H1 (cell line): ENCODE data around the gene HTR3D. TPM values are rescaled to one million over a fixed set of nuclear protein-coding genes. Genes with fewer than 3 reads are reported as not detected.
A peak's percentile ranks its signal among the peaks of the same experiment; 100 is the strongest.

Source experiments
- CTCF ChIA-PET: fragments of 300-600 bp; sonication (Branson Sonifier 250); formaldehyde crosslinking; loops from one replicate; lab custom pipeline; 2021; ENCODE audit not compliant: partially characterized antibody; lab: Charles Lee
- POLR2A ChIA-PET: fragments of 300-600 bp; sonication (Branson Sonifier 250); formaldehyde crosslinking; loops from one replicate; lab custom pipeline; 2021; ENCODE audit warnings: inconsistent platforms; ENCODE audit not compliant: partially characterized antibody; lab: Charles Lee
- DNase-seq, 2 experiments: peaks; one replicate each; pipeline versions ENCODE4 v3.0.0 to v3.0.0-alpha.2; 2010 to 2022; ENCODE audit warnings: low spot score in 2 of 2, low read depth in 1 of 2, mixed read lengths in 1 of 2
- FAIRE-seq: peaks from 2 replicates; lab custom pipeline; 2011; peaks lifted over from hg19 to GRCh38; lab: Jason Lieb, UNC
- H2AFZ ChIP-seq: 2 replicates; pipeline ENCODE4 v1.8.1; 2012; ENCODE audit warnings: low read length, inconsistent platforms
- H2AK5ac ChIP-seq: 2 replicates; pipeline ENCODE4 v1.6.1; 2013; ENCODE audit warnings: low read depth, low read length
- H2BK120ac ChIP-seq: replicated peaks from 2 replicates; pipeline ENCODE3; 2013; ENCODE audit warnings: low read depth, low read length, inconsistent platforms
- H2BK12ac ChIP-seq: 2 replicates; pipeline ENCODE4 v1.6.1; 2013; ENCODE audit warnings: low read depth, low read length
- H2BK15ac ChIP-seq: 2 replicates; pipeline ENCODE4 v1.6.1; 2013; ENCODE audit warnings: low read length
- H2BK20ac ChIP-seq: 2 replicates; pipeline ENCODE4 v1.6.1; 2013; ENCODE audit warnings: low read length
- H2BK5ac ChIP-seq: 2 replicates; pipeline ENCODE4 v1.6.1; 2013; ENCODE audit warnings: low read depth, low read length
- H3K14ac ChIP-seq: 2 replicates; pipeline ENCODE4 v1.6.1; 2013; ENCODE audit warnings: inconsistent platforms; ENCODE audit not compliant: insufficient read length
- H3K18ac ChIP-seq: 2 replicates; pipeline ENCODE4 v1.6.1; 2013; ENCODE audit warnings: low read length; ENCODE audit errors: extremely low read depth
- H3K23ac ChIP-seq: 2 replicates; pipeline ENCODE4 v1.6.1; 2013; ENCODE audit warnings: inconsistent platforms; ENCODE audit not compliant: insufficient read length
- H3K23me2 ChIP-seq: 2 replicates; pipeline ENCODE4 v1.6.1; 2013; ENCODE audit warnings: low read depth, low read length
- H3K27ac ChIP-seq: 2 replicates; pipeline ENCODE4 v1.6.1; 2011; ENCODE audit warnings: low read depth, low read length, inconsistent platforms
- H3K27me3 ChIP-seq, 4 experiments: replicated peaks in 1 of 4; 1 replicate in 1 of 4; 2 replicates in 3 of 4; pipeline versions ENCODE4 v1.6.1 to v1.8.1; 2011 to 2013; ENCODE audit warnings: low read length in 3 of 4, mild to moderate bottlenecking in 3 of 4, inconsistent platforms in 2 of 4, mixed read lengths in 2 of 4, moderate library complexity in 1 of 4; ENCODE audit not compliant: control insufficient read depth in 3 of 4, insufficient read depth in 3 of 4; ENCODE audit errors: extremely low read depth in 1 of 4
- H3K36me3 ChIP-seq, 4 experiments: 2 replicates each; pipeline versions ENCODE4 v1.6.1 to v1.8.1; 2011 to 2013; ENCODE audit warnings: mild to moderate bottlenecking in 4 of 4, low read length in 3 of 4, moderate library complexity in 2 of 4, control low read depth in 1 of 4, inconsistent platforms in 1 of 4; ENCODE audit not compliant: insufficient read depth in 4 of 4, control insufficient read depth in 2 of 4
- H3K4ac ChIP-seq: replicated peaks from 2 replicates; pipeline ENCODE3; 2013; ENCODE audit warnings: low read length, low read depth, mixed read lengths, inconsistent platforms; ENCODE audit not compliant: insufficient read length
- H3K4me1 ChIP-seq, 4 experiments: replicated peaks in 1 of 4; 1 replicate in 1 of 4; 2 replicates in 3 of 4; pipeline versions ENCODE4 v1.6.1 to v1.8.1; 2011 to 2013; ENCODE audit warnings: low read length in 3 of 4, inconsistent platforms in 2 of 4, mixed read lengths in 1 of 4; ENCODE audit not compliant: insufficient read depth in 4 of 4, control insufficient read depth in 3 of 4
- H3K4me2 ChIP-seq, 2 experiments: 2 replicates each; pipeline versions ENCODE4 v1.6.1 to v1.8.1; 2011 to 2013; ENCODE audit warnings: low read depth in 2 of 2, low read length in 2 of 2, control low read depth in 1 of 2, inconsistent platforms in 1 of 2, mild to moderate bottlenecking in 1 of 2; ENCODE audit not compliant: insufficient read depth in 1 of 2
- H3K4me3 ChIP-seq, 4 experiments: fragments of 200-600, 300-600 bp in 1 of 4; sonication (generic), shearing (Covaris generic), sonication (Bioruptor Twin) in 1 of 4; 2 replicates each; pipeline versions ENCODE4 v1.5.1 to v1.8.1; 2011 to 2016; ENCODE audit warnings: low read length in 4 of 4, low read depth in 3 of 4, control low read depth in 2 of 4, inconsistent platforms in 2 of 4, mild to moderate bottlenecking in 2 of 4, mixed read lengths in 1 of 4, moderate library complexity in 1 of 4; ENCODE audit not compliant: insufficient read depth in 2 of 4; ENCODE audit errors: extremely low read depth in 1 of 4
- H3K56ac ChIP-seq: replicated peaks from 2 replicates; pipeline ENCODE3; 2013; ENCODE audit warnings: low read depth, mild to moderate bottlenecking, mixed read lengths, low read length, inconsistent platforms; ENCODE audit not compliant: insufficient read length
- H3K79me1 ChIP-seq: 2 replicates; pipeline ENCODE4 v1.6.1; 2013; ENCODE audit warnings: low read depth, low read length, control low read depth
- H3K79me2 ChIP-seq, 2 experiments: 2 replicates each; pipeline versions ENCODE4 v1.6.1 to v1.8.1; 2012 to 2013; ENCODE audit warnings: low read length in 2 of 2, mild to moderate bottlenecking in 2 of 2, inconsistent platforms in 1 of 2; ENCODE audit not compliant: insufficient read depth in 2 of 2, control insufficient read depth in 1 of 2
- H3K9ac ChIP-seq, 4 experiments: replicated peaks in 1 of 4; 1 replicate in 1 of 4; 2 replicates in 3 of 4; pipeline versions ENCODE4 v1.6.1 to v1.8.1; 2011 to 2013; ENCODE audit warnings: low read depth in 3 of 4, low read length in 3 of 4, control low read depth in 2 of 4, mild to moderate bottlenecking in 2 of 4, moderate library complexity in 2 of 4, inconsistent platforms in 1 of 4; ENCODE audit errors: extremely low read depth in 1 of 4
- H3K9me3 ChIP-seq, 2 experiments: 2 replicates each; pipeline versions ENCODE4 v1.6.1 to v1.8.1; 2012 to 2013; ENCODE audit warnings: mild to moderate bottlenecking in 2 of 2, moderate library complexity in 2 of 2, control low read depth in 1 of 2, inconsistent platforms in 1 of 2, low read depth in 1 of 2, low read length in 1 of 2, mixed read lengths in 1 of 2; ENCODE audit not compliant: insufficient read depth in 2 of 2
- H4K20me1 ChIP-seq, 2 experiments: replicated peaks in 1 of 2; 2 replicates each; pipeline versions ENCODE3 to v1.8.1; 2011 to 2013; ENCODE audit warnings: inconsistent platforms in 2 of 2, low read length in 2 of 2, mild to moderate bottlenecking in 1 of 2; ENCODE audit not compliant: insufficient read depth in 2 of 2, control insufficient read depth in 1 of 2
- H4K5ac ChIP-seq: 2 replicates; pipeline ENCODE4 v1.6.1; 2013; ENCODE audit warnings: low read length, low read depth, mixed read lengths, inconsistent platforms; ENCODE audit not compliant: insufficient read length
- H4K8ac ChIP-seq: 2 replicates; pipeline ENCODE4 v1.8.0; 2013; ENCODE audit warnings: mild to moderate bottlenecking, moderate library complexity, low read length, inconsistent platforms; ENCODE audit not compliant: insufficient read depth; ENCODE audit errors: extremely low read depth
- H4K91ac ChIP-seq: replicated peaks from 2 replicates; pipeline ENCODE3; 2013; ENCODE audit warnings: low read length, mixed read lengths, inconsistent platforms; ENCODE audit not compliant: insufficient read length
- JUND ChIP-seq: IDR thresholded peaks from 2 replicates; pipeline ENCODE4 v1.6.1; 2011; ENCODE audit warnings: mild to moderate bottlenecking, improper control_type of control experiment, low read length
- SP4 ChIP-seq: IDR thresholded peaks from 2 replicates; pipeline ENCODE4 v1.6.1; 2012; ENCODE audit warnings: low read length, inconsistent platforms
- WGBS, 2 experiments: shearing (Covaris generic) in 1 of 2; methylation state at CpG; one replicate each; pipeline versions ENCODE4 v1.1.6 to v1.1.7; 2013 to 2015; ENCODE audit warnings: low lambda C conversion rate in 2 of 2, mixed read lengths in 2 of 2, inconsistent platforms in 1 of 2, low coverage in 1 of 2, missing lambda C conversion rate in 1 of 2; ENCODE audit not compliant: insufficient replicate concordance in 2 of 2, insufficient coverage in 1 of 2, insufficient read length in 1 of 2; ENCODE audit errors: extremely low coverage in 1 of 2, missing lambda C conversion rate in 1 of 2; 5-methylcytosine and 5-hydroxymethylcytosine counted together
- polyA plus RNA-seq, 7 experiments: library from polyadenylated mRNA; depleted of rRNA in 3 of 7; stranded (reverse) in 5 of 7; unstranded in 2 of 7; fragments of >200 nt in 5 of 7; fragments of 200-250 nt in 2 of 7; gene quantifications; 1 replicate in 5 of 7; 2 replicates in 1 of 7; 4 replicates in 1 of 7; pipeline versions ENCODE4 v1.2.1 to v1.2.3, GENCODE V29; 2011 to 2013; ENCODE audit warnings: missing spikeins in 2 of 7, mixed read lengths in 2 of 7
- small RNA-seq: library from polyadenylated mRNA; stranded (forward); fragments of <200 nt; extraction: miRNeasy Mini kit (QIAGEN cat#:217004); gene quantifications from one replicate; pipeline ENCODE3, GENCODE V24; 2013; ENCODE audit not compliant: insufficient read depth
- total RNA-seq: library from RNA; stranded (reverse); fragmentation: NEBNext Ultra II Directional; extraction: Animal tissue kit (Norgen Biotek cat#: 25700); gene quantifications from 2 replicates; pipeline ENCODE4 v1.2.1, GENCODE V29; 2021

HTR3D gene
- total and polyA plus RNA-seq, 2 of the 8 experiments (the other 6 are each of a cell fraction or from before 2014, with no cell fraction given), result not detected

GRCh38 chr3:184085389-184085852 lies 53.9 kb downstream of the HTR3D start:
- H3K27me3 ChIP-seq, result no peaks in the 10 kb centered on the region; a peak in 1 of 7 replicates
- H2BK15ac ChIP-seq, result no peak overlapping the region
- H3K4me3 ChIP-seq, result no peak overlapping the region
- no peak overlapping the region for H3K18ac ChIP-seq
- H3K79me1 ChIP-seq, result no peaks in the 10 kb centered on the region
- H3K4me2 ChIP-seq, result no peak overlapping the region
- H3K9ac ChIP-seq, result no peak overlapping the region
- no peak overlapping the region for H2AK5ac ChIP-seq
- 86% methylated on average over 3 of the region's 3 CpGs; no CpG with 5 or more reads in 1 of the 2 experiments for WGBS, 2 experiments
- H3K79me2 ChIP-seq, result no peaks in the 10 kb centered on the region
- no peak overlapping the region for H2BK20ac ChIP-seq
- no peak overlapping the region for H3K4ac ChIP-seq
- no peaks in the 10 kb centered on the region for H4K20me1 ChIP-seq
- no peak overlapping the region for H2BK12ac ChIP-seq
- no peak overlapping the region for H4K91ac ChIP-seq
- no peaks in the 10 kb centered on the region for H3K36me3 ChIP-seq
- H3K14ac ChIP-seq, result no peak overlapping the region
- TF ChIP-seq JUND, result peak; percentile 69; the same call in 1 of the 2 replicates
- TF ChIP-seq SP4, result no peak
- H3K23me2 ChIP-seq, result no peaks in the 10 kb centered on the region
- H4K8ac ChIP-seq, result no peak overlapping the region
- H4K5ac ChIP-seq, result no peak overlapping the region
- no peak overlapping the region for H2BK120ac ChIP-seq
- no peak overlapping the region for H3K27ac ChIP-seq
- H3K9me3 ChIP-seq, result no peaks in the 10 kb centered on the region
- H3K56ac ChIP-seq, result no peak overlapping the region
- no peaks in the 10 kb centered on the region for H3K4me1 ChIP-seq
- H2AFZ ChIP-seq, result no peak overlapping the region
- FAIRE-seq, result no peak
- CTCF ChIA-PET, result interaction anchor here (1.2 to 1.6 kb wide), 3 partner anchors 9 to 142 kb away, joined by 3 to 5 read pairs (median 4); no protein-coding TSS in a partner anchor
- no peak overlapping the region for H2BK5ac ChIP-seq
- no peak overlapping the region for H3K23ac ChIP-seq
- DNase-seq, result no peak
- POLR2A ChIA-PET, result no interaction called here

Small RNAs within 50 kb of the gene (small RNA-seq; reads per million reads assigned to genes)
- gene RF00019, result not detected

Other genes with a start within 250 kb of the HTR3D start
- gene MAP6D1, start 206.2 kb upstream of the HTR3D start, total RNA-seq, result 4.1 and 5.2 TPM in 2 replicates
- 4.8 and 5.4 TPM in 2 replicates for gene MAP6D1, start 206.2 kb upstream of the HTR3D start, polyA plus RNA-seq (2011; rRNA removed)
- 81.3 and 85.0 TPM in 2 replicates for gene PARL, start 146.9 kb upstream of the HTR3D start, total RNA-seq
- gene PARL, start 146.9 kb upstream of the HTR3D start, polyA plus RNA-seq (2011; rRNA removed), result 37.5 and 62.7 TPM in 2 replicates
- 36.6 and 40.8 TPM in 2 replicates for gene ABCC5, start 13.9 kb upstream of the HTR3D start, total RNA-seq
- gene ABCC5, start 13.9 kb upstream of the HTR3D start, polyA plus RNA-seq (2011; rRNA removed), result 25.3 TPM in 2 replicates
- not detected in 2 replicates for gene HTR3C, start 21.3 kb downstream of the HTR3D start, total RNA-seq
- gene HTR3C, start 21.3 kb downstream of the HTR3D start, polyA plus RNA-seq (2011; rRNA removed), result 0.03 and 0.05 TPM in 2 replicates
- not detected in 2 replicates for gene HTR3E, start 65.3 kb downstream of the HTR3D start, total RNA-seq
- gene HTR3E, start 65.3 kb downstream of the HTR3D start, polyA plus RNA-seq (2011; rRNA removed), result not detected in 2 replicates
- gene EIF2B5, start 103.6 kb downstream of the HTR3D start, total RNA-seq, result 40.0 and 42.5 TPM in 2 replicates
- gene EIF2B5, start 103.6 kb downstream of the HTR3D start, polyA plus RNA-seq (2011; rRNA removed), result 32.1 and 33.1 TPM in 2 replicates
- 64.9 and 66.6 TPM in 2 replicates for gene DVL3, start 123.6 kb downstream of the HTR3D start, total RNA-seq
- 38.5 and 51.2 TPM in 2 replicates for gene DVL3, start 123.6 kb downstream of the HTR3D start, polyA plus RNA-seq (2011; rRNA removed)
- gene AP2M1, start 143.1 kb downstream of the HTR3D start, total RNA-seq, result 391 and 403 TPM in 2 replicates
- gene AP2M1, start 143.1 kb downstream of the HTR3D start, polyA plus RNA-seq (2011; rRNA removed), result 454 and 540 TPM in 2 replicates
- gene ABCF3, start 154.5 kb downstream of the HTR3D start, total RNA-seq, result 50.9 and 51.6 TPM in 2 replicates
- gene ABCF3, start 154.5 kb downstream of the HTR3D start, polyA plus RNA-seq (2011; rRNA removed), result 57.8 and 76.6 TPM in 2 replicates
- gene VWA5B2, start 197.8 kb downstream of the HTR3D start, total RNA-seq, result 0.50 and 0.56 TPM in 2 replicates
- 0.53 and 0.88 TPM in 2 replicates for gene VWA5B2, start 197.8 kb downstream of the HTR3D start, polyA plus RNA-seq (2011; rRNA removed)
- gene ALG3, start 217.2 kb downstream of the HTR3D start, total RNA-seq, result 54.6 and 56.7 TPM in 2 replicates
- gene ALG3, start 217.2 kb downstream of the HTR3D start, polyA plus RNA-seq (2011; rRNA removed), result 148 and 184 TPM in 2 replicates
- 9.3 and 9.6 TPM in 2 replicates for gene EEF1AKMT4, start 217.9 kb downstream of the HTR3D start, total RNA-seq
- gene EEF1AKMT4, start 217.9 kb downstream of the HTR3D start, polyA plus RNA-seq (2011; rRNA removed), result 30.1 and 39.0 TPM in 2 replicates
- gene CAMK2N2, start 229.8 kb downstream of the HTR3D start, total RNA-seq, result 16.9 and 17.7 TPM in 2 replicates
- 4.0 and 6.1 TPM in 2 replicates for gene CAMK2N2, start 229.8 kb downstream of the HTR3D start, polyA plus RNA-seq (2011; rRNA removed)
- 0.48 and 0.86 TPM in 2 replicates for gene ECE2, start 244.3 kb downstream of the HTR3D start, total RNA-seq
- gene ECE2, start 244.3 kb downstream of the HTR3D start, polyA plus RNA-seq (2011; rRNA removed), result 0.44 and 0.86 TPM in 2 replicates